Upper lobe of left lung (tissue), 4 donors: ENCODE data around the gene PAMR1.

ENCODE experiments used
- EP300 ChIP-seq, 4 donors: sonication (generic); formaldehyde crosslinking; IDR thresholded peaks; one replicate each; pipeline ENCODE4 v1.5.1; 2017; ENCODE audit warnings: antibody characterized with exemption in 4 of 4, control low read depth in 2 of 4
- POLR2A ChIP-seq, 4 donors: fragments of 450-650 bp; IDR thresholded peaks; one replicate each; pipeline ENCODE4 v1.5.1; 2016 to 2017; ENCODE audit warnings: antibody characterized with exemption in 4 of 4, mild to moderate bottlenecking in 2 of 4
- POLR2AphosphoS5 ChIP-seq, 2 donors: sonication (generic); formaldehyde crosslinking; IDR thresholded peaks; one replicate each; pipeline ENCODE4 v1.5.1; 2017; ENCODE audit warnings: antibody characterized with exemption in 2 of 2
- TF ChIP-seq, protein P1 (sequence below), 6 experiments: fragments of 450-650 bp in 4 of 6; fragments of 200-600 bp in 2 of 6; sonication (generic) in 2 of 6; IDR thresholded peaks; one replicate each; pipeline ENCODE4 v1.5.1; 2016 to 2019; ENCODE audit warnings: antibody characterized with exemption in 6 of 6

DNA sequence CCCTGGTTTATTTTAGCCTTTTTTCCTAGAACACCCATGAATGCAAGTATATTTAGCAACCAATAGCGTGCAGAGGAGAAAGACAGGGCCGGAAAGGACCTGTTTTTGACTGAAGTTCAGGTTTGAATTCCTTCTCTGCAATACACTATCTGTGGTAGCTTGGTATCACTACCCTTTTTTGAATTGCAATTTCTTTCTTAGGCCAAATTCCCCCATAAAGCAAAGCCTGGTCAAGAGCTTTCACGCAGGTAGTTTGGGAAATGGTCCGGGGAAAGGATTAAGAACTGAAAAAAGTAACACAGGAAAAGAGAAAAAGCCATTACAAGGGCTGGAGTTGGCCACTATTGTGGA, 38.8 kb upstream of the PAMR1 start:
- TF ChIP-seq POLR2A (IDR thresholded peaks at IDR 0.05) (no peak), POLR2AphosphoS5 (IDR thresholded peaks at IDR 0.05) (no peak), EP300 (IDR thresholded peaks at IDR 0.05) (no peak)
- TF ChIP-seq, protein P1, sequence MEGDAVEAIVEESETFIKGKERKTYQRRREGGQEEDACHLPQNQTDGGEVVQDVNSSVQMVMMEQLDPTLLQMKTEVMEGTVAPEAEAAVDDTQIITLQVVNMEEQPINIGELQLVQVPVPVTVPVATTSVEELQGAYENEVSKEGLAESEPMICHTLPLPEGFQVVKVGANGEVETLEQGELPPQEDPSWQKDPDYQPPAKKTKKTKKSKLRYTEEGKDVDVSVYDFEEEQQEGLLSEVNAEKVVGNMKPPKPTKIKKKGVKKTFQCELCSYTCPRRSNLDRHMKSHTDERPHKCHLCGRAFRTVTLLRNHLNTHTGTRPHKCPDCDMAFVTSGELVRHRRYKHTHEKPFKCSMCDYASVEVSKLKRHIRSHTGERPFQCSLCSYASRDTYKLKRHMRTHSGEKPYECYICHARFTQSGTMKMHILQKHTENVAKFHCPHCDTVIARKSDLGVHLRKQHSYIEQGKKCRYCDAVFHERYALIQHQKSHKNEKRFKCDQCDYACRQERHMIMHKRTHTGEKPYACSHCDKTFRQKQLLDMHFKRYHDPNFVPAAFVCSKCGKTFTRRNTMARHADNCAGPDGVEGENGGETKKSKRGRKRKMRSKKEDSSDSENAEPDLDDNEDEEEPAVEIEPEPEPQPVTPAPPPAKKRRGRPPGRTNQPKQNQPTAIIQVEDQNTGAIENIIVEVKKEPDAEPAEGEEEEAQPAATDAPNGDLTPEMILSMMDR (IDR thresholded peaks at IDR 0.05) = no peak
